IMR-90 (cell line): ENCODE measurements around the gene ASPA.

Experiments used
- BHLHE40 ChIP-seq: fragments of 150-350 bp; IDR thresholded peaks from 2 replicates; pipeline ENCODE4 v1.6.1; 2016; ENCODE audit warnings: mild to moderate bottlenecking, low read depth, low read length
- MAZ ChIP-seq: IDR thresholded peaks from 2 replicates; pipeline ENCODE4 v1.6.1; 2012; ENCODE audit warnings: low read depth, mild to moderate bottlenecking, low read length, improper control_type of control experiment, moderate library complexity, borderline replicate concordance
- MXI1 ChIP-seq: IDR thresholded peaks from 2 replicates; pipeline ENCODE4 v1.6.1; 2012; ENCODE audit warnings: low read depth, mild to moderate bottlenecking, low read length, moderate library complexity, borderline replicate concordance
- POLR2A ChIP-seq: IDR thresholded peaks from 2 replicates; pipeline ENCODE4 v1.6.1; 2012; ENCODE audit warnings: mild to moderate bottlenecking, low read depth, low read length
- RAD21 ChIP-seq: IDR thresholded peaks from 2 replicates; pipeline ENCODE4 v1.6.1; 2012; ENCODE audit warnings: low read length, improper control_type of control experiment
- TF ChIP-seq, protein P1 (sequence below): conservative IDR thresholded peaks from 2 replicates; pipeline ENCODE4 v1.5.1; 2012; ENCODE audit warnings: mild to moderate bottlenecking, low read depth, low read length, improper control_type of control experiment
- TF ChIP-seq, protein P2 (sequence below): fragments of 150-350 bp; IDR thresholded peaks from 2 replicates; pipeline ENCODE4 v1.6.1; 2017; ENCODE audit warnings: mild to moderate bottlenecking, antibody characterized with exemption, low read length, low read depth

DNA sequence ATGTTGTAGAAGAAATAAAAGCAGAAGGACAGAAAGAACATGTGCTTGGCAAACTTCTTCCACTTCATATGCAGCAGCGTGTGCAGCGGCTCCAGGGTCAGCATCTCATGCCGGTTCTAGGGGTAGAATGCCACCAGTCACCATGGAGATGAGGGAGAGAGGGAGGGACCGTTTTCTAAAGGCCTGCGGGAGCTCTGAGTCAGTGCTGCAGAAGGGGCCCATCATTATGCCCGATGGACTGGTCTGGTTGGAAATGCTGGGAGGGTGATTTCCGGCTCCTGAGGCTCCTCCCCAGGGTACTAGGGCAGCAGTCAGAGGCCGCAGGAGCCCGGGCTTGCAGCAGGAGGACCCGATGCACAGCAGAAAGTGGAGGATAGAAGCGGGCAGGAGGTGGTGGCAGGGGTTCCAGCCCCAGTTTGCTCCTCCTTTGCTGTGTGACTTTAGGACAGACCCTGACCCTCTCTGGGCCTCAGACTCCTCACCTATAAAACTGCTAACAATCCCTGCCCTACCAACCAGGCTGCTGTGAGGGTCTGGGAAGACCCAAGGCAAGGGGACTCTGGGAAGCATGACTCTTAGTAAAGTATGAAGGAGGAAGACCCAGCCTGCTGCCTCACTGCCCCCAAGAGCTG lies 53.2 kb downstream of the ASPA start:
- TF ChIP-seq, protein P1, sequence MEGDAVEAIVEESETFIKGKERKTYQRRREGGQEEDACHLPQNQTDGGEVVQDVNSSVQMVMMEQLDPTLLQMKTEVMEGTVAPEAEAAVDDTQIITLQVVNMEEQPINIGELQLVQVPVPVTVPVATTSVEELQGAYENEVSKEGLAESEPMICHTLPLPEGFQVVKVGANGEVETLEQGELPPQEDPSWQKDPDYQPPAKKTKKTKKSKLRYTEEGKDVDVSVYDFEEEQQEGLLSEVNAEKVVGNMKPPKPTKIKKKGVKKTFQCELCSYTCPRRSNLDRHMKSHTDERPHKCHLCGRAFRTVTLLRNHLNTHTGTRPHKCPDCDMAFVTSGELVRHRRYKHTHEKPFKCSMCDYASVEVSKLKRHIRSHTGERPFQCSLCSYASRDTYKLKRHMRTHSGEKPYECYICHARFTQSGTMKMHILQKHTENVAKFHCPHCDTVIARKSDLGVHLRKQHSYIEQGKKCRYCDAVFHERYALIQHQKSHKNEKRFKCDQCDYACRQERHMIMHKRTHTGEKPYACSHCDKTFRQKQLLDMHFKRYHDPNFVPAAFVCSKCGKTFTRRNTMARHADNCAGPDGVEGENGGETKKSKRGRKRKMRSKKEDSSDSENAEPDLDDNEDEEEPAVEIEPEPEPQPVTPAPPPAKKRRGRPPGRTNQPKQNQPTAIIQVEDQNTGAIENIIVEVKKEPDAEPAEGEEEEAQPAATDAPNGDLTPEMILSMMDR, result no peak
- TF ChIP-seq POLR2A (no peak), MAZ (no peak), BHLHE40 (no peak), MXI1 (no peak), RAD21 (no peak)
- TF ChIP-seq, protein P2, sequence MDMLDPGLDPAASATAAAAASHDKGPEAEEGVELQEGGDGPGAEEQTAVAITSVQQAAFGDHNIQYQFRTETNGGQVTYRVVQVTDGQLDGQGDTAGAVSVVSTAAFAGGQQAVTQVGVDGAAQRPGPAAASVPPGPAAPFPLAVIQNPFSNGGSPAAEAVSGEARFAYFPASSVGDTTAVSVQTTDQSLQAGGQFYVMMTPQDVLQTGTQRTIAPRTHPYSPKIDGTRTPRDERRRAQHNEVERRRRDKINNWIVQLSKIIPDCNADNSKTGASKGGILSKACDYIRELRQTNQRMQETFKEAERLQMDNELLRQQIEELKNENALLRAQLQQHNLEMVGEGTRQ, result no peak
